GM12801 (cell line): Measurements from ENCODE around the gene TMEM131.

ENCODE experiments used
- TF ChIP-seq, protein P1 (sequence below): IDR thresholded peaks from one replicate; pipeline ENCODE4 v1.5.1; 2011; ENCODE audit warnings: control low read depth; ENCODE audit not compliant: insufficient read length; ENCODE audit errors: extremely low read depth

Gene TMEM131

GRCh38 chr2:97831121-97831520, 164.6 kb downstream of the TMEM131 start:
- TF ChIP-seq, protein P1, sequence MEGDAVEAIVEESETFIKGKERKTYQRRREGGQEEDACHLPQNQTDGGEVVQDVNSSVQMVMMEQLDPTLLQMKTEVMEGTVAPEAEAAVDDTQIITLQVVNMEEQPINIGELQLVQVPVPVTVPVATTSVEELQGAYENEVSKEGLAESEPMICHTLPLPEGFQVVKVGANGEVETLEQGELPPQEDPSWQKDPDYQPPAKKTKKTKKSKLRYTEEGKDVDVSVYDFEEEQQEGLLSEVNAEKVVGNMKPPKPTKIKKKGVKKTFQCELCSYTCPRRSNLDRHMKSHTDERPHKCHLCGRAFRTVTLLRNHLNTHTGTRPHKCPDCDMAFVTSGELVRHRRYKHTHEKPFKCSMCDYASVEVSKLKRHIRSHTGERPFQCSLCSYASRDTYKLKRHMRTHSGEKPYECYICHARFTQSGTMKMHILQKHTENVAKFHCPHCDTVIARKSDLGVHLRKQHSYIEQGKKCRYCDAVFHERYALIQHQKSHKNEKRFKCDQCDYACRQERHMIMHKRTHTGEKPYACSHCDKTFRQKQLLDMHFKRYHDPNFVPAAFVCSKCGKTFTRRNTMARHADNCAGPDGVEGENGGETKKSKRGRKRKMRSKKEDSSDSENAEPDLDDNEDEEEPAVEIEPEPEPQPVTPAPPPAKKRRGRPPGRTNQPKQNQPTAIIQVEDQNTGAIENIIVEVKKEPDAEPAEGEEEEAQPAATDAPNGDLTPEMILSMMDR: no peak

GRCh38 chr2:97819754-97820153, 176.0 kb downstream of the TMEM131 start:
- TF ChIP-seq, protein P1: no peak

DNA sequence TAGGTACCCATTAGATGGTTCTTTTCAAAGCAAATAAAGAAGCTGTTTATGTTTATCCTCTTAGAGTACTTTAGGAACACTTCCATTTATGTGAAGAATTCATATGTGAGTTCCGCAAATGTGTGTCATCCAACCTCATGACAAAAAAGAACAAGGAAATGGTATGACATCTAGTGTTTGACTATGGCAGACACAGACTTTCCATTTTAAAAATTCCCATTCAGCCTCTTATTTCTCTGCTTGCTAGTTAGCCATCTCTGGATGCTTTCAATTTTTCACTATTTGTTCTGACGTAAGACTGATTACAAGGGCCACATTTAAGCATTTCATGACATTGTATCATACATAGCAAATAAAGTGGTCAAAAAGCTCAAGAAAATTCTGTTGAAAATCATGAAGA, 179.3 kb downstream of the TMEM131 start:
- TF ChIP-seq, protein P1: no peak

- TF ChIP-seq, protein P1: no peak
Observed at GRCh38 chr2:97812931-97813330, 182.8 kb downstream of the TMEM131 start.

DNA sequence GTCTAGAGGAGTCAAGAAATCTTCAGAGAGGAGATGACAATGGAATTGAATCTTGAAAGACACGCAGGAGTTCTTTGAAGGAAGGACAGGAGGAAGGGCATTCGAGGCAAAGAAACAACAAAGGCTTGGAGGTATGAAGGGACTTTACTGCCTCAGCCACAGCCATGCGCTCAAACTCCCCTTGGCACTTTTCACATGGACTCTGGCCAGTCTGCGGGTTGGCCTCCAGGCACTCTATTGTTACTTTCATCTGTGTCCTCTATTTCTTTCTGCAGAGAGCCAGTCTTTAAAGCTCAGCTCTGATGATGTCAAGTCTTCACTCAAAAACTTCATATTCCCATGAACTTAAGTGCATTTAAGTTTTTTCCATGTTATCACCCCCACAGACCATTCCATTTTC, 186.9 kb downstream of the TMEM131 start:
- TF ChIP-seq, protein P1: no peak

DNA sequence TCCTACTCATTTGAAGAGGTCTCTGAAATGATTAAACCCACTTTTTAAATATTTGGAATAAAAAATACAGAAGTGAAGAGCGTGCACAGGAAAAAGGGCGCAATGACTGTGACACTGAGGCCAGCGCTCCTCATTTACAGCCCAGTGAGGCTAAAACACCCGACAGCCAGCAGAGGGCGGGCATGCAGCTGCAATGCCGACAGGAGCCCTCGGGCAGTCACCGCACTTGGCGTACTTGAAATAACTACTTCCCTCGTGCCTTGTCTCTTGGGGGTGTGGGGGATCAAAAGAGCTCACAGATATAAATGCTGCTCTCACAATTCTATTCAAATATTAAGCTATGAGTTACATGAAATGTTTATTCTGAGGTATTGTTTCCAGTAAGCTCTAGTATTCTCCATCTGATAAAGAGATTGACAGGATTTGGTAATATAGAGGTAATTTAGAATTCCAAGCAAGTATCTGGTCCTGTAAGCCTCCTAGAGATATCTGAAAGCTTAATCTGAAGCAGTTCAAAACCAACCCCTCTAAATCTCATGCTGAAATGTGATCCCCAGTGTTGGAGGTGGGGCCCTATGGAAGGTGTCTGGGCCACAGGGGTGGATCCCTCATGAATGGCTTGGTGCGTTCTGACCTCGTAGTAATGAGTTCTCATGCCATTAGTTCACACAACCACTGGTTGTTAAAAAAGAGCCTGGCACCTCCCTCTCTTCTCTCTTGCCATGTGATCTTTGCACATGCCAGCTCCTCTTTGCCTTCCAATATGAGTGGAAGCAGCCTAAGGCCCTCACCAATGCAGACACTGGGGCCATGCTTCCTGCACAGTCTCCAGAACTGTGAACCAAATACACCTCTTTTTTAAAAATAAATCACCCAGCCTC, 188.8 kb downstream of the TMEM131 start:
- TF ChIP-seq, protein P1: peak; percentile 52

DNA sequence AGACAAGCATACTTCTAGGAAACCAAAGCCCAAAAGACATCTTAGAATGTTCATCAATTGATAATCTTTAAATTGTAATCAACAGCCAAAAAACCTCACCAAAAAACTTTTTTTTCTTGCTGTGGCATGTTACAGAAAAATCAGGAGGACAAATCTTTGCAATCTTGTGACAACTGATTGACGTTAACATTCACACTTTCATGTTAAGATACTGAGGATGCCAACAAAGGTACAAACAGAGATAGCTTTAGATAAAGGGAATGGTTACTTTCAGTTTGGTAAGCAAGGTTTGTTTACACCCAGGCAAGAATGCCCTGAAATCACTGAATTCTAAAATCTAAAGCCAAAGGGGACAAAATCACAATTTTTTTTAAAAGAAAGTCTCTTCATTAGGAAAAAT, 190.0 kb downstream of the TMEM131 start:
- TF ChIP-seq, protein P1: no peak
